ENCODE measurements around the gene DEFB126. TPM values are rescaled to one million over a fixed set of nuclear protein-coding genes. Genes with fewer than 3 reads are reported as not detected.

DEFB126 gene
- total and polyA plus RNA-seq, 2 donors from 2014 or later: not detected

DNA sequence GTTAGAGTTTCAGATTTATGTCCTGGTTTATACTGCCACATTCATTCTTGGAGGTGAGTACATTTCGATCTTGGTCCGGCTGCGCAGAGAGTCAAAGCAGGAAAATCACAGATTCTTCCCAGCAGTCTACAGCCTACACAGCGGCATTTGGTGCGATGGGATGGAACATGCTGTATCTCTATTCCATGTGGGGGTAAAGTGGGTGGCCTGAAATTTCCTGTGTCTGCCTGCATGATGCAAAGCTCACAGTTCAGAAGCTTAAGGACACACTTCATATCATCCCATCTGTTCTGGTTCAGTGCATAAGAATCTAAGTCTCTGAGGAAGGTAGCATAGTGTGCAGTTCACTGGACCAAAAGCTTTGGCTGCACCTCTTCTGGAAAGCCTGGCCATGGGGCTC, 14.8 kb downstream of the DEFB126 start, which contains the start of gene DEFB127:
TSS of gene DEFB127 (plus strand) at position 301 of the 400 bp plus-strand sequence. CDS start at position 392, 91 bp downstream.
- TF ChIP-seq, protein P1, sequence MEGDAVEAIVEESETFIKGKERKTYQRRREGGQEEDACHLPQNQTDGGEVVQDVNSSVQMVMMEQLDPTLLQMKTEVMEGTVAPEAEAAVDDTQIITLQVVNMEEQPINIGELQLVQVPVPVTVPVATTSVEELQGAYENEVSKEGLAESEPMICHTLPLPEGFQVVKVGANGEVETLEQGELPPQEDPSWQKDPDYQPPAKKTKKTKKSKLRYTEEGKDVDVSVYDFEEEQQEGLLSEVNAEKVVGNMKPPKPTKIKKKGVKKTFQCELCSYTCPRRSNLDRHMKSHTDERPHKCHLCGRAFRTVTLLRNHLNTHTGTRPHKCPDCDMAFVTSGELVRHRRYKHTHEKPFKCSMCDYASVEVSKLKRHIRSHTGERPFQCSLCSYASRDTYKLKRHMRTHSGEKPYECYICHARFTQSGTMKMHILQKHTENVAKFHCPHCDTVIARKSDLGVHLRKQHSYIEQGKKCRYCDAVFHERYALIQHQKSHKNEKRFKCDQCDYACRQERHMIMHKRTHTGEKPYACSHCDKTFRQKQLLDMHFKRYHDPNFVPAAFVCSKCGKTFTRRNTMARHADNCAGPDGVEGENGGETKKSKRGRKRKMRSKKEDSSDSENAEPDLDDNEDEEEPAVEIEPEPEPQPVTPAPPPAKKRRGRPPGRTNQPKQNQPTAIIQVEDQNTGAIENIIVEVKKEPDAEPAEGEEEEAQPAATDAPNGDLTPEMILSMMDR (IDR thresholded peaks at IDR 0.05; ENCODE audit: borderline replicate concordance, extremely low read depth, insufficient read depth): no peak
- intact Hi-C loops (cut with DNase I): no loop called here
- Histone ChIP-seq H3K9ac (ENCODE audit: low read length in 3 of 3) (no peak within 1 kb of the TSS), H3K27me3 (ENCODE audit: control insufficient read depth, insufficient read depth, low read length) (no peaks in the 10 kb centered on the region), H3K27ac (ENCODE audit: low read depth in 2 of 2, low read length in 2 of 2) (no peak within 1 kb of the TSS), H3K4me1 (ENCODE audit: control insufficient read depth in 2 of 3, insufficient read depth in 2 of 3, low read depth in 1 of 3, low read length in 3 of 3) (peaks cover 0 to 2% (median 0%) of the 10 kb centered on the region in 3 donors), H3K36me3 (ENCODE audit: control insufficient read depth in 2 of 3, insufficient read depth in 3 of 3, low read length in 3 of 3) (no peaks in the 10 kb centered on the region), H3K4me3 (ENCODE audit: low read length in 3 of 3) (no peak within 1 kb of the TSS), H3K9me3 (ENCODE audit: control insufficient read depth in 2 of 3, insufficient read depth in 1 of 3, low read length in 3 of 3) (no peaks in the 10 kb centered on the region)
- DNase-seq (peak in 2 of 5 donors; percentile 22 to 27), FAIRE-seq (no peak)

DNA sequence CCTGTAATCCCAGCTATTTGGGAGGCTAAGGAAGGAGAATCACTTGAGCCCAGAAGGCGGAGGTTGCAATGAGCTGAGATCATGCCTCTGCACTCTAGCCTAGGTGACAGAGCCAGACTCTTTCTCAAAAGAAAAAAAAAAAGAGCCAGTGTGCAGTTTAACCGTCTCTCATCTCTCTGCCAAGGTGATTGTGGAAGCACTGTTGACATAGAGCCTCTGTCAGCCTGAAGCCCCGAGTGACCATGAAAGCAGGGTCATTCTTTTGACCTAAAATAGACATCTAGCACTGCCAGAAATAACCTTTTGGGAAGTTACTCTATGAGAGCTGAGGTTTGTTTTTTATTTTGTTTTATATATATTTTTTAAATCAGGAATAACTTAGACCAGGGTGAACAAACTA, 22.2 kb downstream of the DEFB126 start:
- TF ChIP-seq, protein P1 (IDR thresholded peaks at IDR 0.05; ENCODE audit: borderline replicate concordance, extremely low read depth, insufficient read depth): no peak
- Histone ChIP-seq H3K9ac (ENCODE audit: low read length in 3 of 3) (no peak overlapping the region), H3K4me3 (ENCODE audit: low read length in 3 of 3) (no peak overlapping the region), H3K27me3 (ENCODE audit: control insufficient read depth, insufficient read depth, low read length) (no peaks in the 10 kb centered on the region), H3K36me3 (ENCODE audit: control insufficient read depth in 2 of 3, insufficient read depth in 3 of 3, low read length in 3 of 3) (no peaks in the 10 kb centered on the region), H3K27ac (ENCODE audit: low read depth in 2 of 2, low read length in 2 of 2) (no peak overlapping the region), H3K9me3 (ENCODE audit: control insufficient read depth in 2 of 3, insufficient read depth in 1 of 3, low read length in 3 of 3) (no peaks in the 10 kb centered on the region), H3K4me1 (ENCODE audit: control insufficient read depth in 2 of 3, insufficient read depth in 2 of 3, low read depth in 1 of 3, low read length in 3 of 3) (no peaks in the 10 kb centered on the region)
- intact Hi-C loops (cut with DNase I): no loop called here
- FAIRE-seq (no peak), DNase-seq (no peak)

DNA sequence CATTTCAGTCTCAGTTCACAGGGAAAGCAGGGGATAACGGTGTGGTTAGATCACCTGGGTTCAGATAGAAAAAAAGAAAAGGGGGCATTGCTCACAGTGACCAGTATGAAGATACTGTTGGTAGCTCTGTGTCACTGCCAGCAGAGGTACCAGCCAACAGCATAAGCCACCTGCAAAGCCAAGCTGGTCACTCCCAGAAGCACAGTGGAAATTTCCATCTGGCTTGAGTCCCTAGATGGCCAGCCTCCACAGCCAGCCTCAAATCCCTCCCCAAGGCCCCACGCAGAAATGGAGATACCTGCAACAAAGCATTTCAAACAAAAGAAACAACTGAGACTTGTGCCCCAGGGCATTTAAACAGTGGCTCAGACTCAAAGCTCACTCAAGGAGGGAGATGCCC, 26.5 kb downstream of the DEFB126 start:
- Histone ChIP-seq H3K36me3 (ENCODE audit: control insufficient read depth in 2 of 3, insufficient read depth in 3 of 3, low read length in 3 of 3) (no peaks in the 10 kb centered on the region), H3K27me3 (ENCODE audit: control insufficient read depth, insufficient read depth, low read length) (no peaks in the 10 kb centered on the region), H3K27ac (ENCODE audit: low read depth in 2 of 2, low read length in 2 of 2) (no peak overlapping the region), H3K4me3 (ENCODE audit: low read length in 3 of 3) (no peak overlapping the region), H3K9me3 (ENCODE audit: control insufficient read depth in 2 of 3, insufficient read depth in 1 of 3, low read length in 3 of 3) (no peaks in the 10 kb centered on the region), H3K4me1 (ENCODE audit: control insufficient read depth in 2 of 3, insufficient read depth in 2 of 3, low read depth in 1 of 3, low read length in 3 of 3) (no peaks in the 10 kb centered on the region), H3K9ac (ENCODE audit: low read length in 3 of 3) (no peak overlapping the region)
- FAIRE-seq (no peak), DNase-seq (no peak)
- intact Hi-C loops (cut with DNase I): no loop called here
- TF ChIP-seq, protein P1 (IDR thresholded peaks at IDR 0.05; ENCODE audit: borderline replicate concordance, extremely low read depth, insufficient read depth): no peak

DNA sequence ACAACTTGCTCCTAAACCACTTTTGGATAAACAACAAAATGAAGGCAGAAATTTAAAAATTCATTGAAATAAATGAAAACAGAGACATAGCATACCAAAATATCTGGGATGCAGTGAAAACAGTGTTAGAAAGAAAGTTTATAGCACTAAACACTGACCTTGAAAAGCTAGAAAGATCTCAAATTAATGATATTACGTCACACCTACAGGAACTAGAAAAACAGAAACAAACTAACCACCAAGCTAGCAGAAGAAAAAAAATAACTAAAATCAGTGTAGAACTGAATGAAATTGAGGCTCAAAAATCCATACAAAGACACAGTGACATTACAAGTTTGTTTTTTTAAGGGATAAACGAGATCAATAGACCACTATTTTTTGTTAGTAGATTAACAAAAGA, 41.9 kb downstream of the DEFB126 start:
- Histone ChIP-seq H3K9me3 (ENCODE audit: control insufficient read depth in 2 of 3, insufficient read depth in 1 of 3, low read length in 3 of 3) (no peaks in the 10 kb centered on the region), H3K27me3 (ENCODE audit: control insufficient read depth, insufficient read depth, low read length) (no peaks in the 10 kb centered on the region), H3K4me1 (ENCODE audit: control insufficient read depth in 2 of 3, insufficient read depth in 2 of 3, low read depth in 1 of 3, low read length in 3 of 3) (no peaks in the 10 kb centered on the region), H3K27ac (ENCODE audit: low read depth in 2 of 2, low read length in 2 of 2) (no peak overlapping the region), H3K9ac (ENCODE audit: low read length in 3 of 3) (no peak overlapping the region), H3K4me3 (ENCODE audit: low read length in 3 of 3) (no peak overlapping the region), H3K36me3 (ENCODE audit: control insufficient read depth in 2 of 3, insufficient read depth in 3 of 3, low read length in 3 of 3) (no peaks in the 10 kb centered on the region)
- intact Hi-C loops (cut with DNase I): no loop called here
- FAIRE-seq (no peak), DNase-seq (no peak)
- TF ChIP-seq, protein P1 (IDR thresholded peaks at IDR 0.05; ENCODE audit: borderline replicate concordance, extremely low read depth, insufficient read depth): no peak
